ENCODE data around the gene PSMC3IP. TPM values are rescaled to one million over a fixed set of nuclear protein-coding genes. Genes with fewer than 3 reads are reported as not detected.

Gene PSMC3IP
- polyA plus RNA-seq, 1 donor (not counting 4 experiments of a cell fraction or from before 2014, with no cell fraction given): 7.7 TPM

DNA sequence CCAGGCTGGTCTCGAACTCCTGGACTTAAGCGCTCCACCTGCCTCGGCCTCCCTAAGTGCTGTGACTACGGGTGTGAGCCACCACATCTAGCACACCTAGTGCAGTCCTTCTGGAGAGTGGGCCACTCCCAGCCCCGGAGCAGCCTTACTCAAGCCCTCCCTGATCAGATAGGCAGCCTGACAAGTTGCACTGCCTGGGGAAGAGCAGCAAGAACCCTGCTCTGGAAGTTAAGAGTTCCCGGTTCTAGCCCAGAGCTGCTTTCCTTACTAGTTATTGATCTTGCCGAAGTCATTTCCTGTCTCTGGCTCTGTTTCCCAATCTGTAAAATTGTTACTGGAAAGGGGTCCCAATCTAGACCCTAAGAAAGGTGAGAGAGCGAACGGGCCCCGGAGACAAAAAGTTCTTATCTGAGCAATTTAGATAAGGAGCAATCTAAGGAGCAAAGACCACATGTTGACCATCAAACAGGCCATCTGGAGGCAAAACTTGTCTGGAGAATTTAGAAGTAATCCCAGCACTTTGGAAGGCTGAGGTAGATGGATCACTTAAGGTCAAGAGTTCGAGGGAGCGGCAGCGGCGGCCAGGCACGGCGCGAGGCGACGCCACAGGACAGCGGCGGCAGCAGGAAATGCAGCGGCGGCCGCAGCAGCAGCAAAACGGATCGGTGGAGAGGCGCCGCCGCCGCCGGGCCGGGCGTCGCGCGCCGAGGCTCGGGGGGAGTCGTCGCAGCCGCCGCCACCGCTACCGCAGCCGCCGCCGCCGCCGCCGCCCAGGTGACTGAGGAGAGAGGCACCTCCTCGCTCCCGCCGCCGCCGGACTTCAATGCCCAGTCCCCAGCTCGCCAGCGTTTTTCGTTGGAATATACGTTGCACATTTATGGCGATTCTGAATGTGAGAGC lies 45.8 kb downstream of the PSMC3IP start:
- Histone ChIP-seq H3K4me1 (ENCODE audit: control insufficient read depth, extremely low read depth, insufficient read depth, low read length) (peaks cover 30% of the 10 kb centered on the region), H4K20me1 (ENCODE audit: control insufficient read depth, extremely low read depth, insufficient read depth, low read length) (no peaks in the 10 kb centered on the region), H3K9me1 (ENCODE audit: control insufficient read depth, extremely low read depth, insufficient read depth, low read length) (no peaks in the 10 kb centered on the region), H3K27ac (ENCODE audit: control insufficient read depth, insufficient read depth, low read length) (no peak overlapping the region), H3K27me3 (ENCODE audit: control insufficient read depth, extremely low read depth, insufficient read depth, low read length) (no peaks in the 10 kb centered on the region), H3K4me3 (ENCODE audit: control insufficient read depth in 2 of 3, extremely low read depth in 1 of 3, insufficient read depth in 2 of 3, low read depth in 1 of 3, low read length in 3 of 3) (peak overlapping the region in 2 of 3 experiments; percentile 43 to 49), H3K4me2 (ENCODE audit: control insufficient read depth, extremely low read depth, insufficient read depth, low read depth, low read length) (peak overlapping the region; percentile 76), H3K9ac (ENCODE audit: control insufficient read depth, extremely low read depth, insufficient read depth, low read length) (peak overlapping the region; percentile 56), H3K79me2 (ENCODE audit: control insufficient read depth, insufficient read depth, low read length) (peaks cover under 1% of the 10 kb centered on the region), H3K9me3 (ENCODE audit: control insufficient read depth, low read depth, low read length) (no peaks in the 10 kb centered on the region), H2AFZ (ENCODE audit: control insufficient read depth, low read length) (peak overlapping the region; percentile 79), H3K36me3 (ENCODE audit: control insufficient read depth in 2 of 2, extremely low read depth in 1 of 2, insufficient read depth in 2 of 2, low read length in 2 of 2) (no peaks in the 10 kb centered on the region)
- DNase-seq (ENCODE audit: low read depth, low spot score): no peak
- FAIRE-seq: no peak
- dilution Hi-C loops (cut with MboI; ENCODE audit: extremely low pct_ligation_motif_present, low sequenced_read_pairs): no loop called here
- TF ChIP-seq EZH2 (IDR thresholded peaks at IDR 0.05; ENCODE audit: low read length) (no peak), CTCF (optimal IDR thresholded peaks at IDR 0.05 in 1 of 3, IDR thresholded peaks at IDR 0.05 in 1 of 3, conservative IDR thresholded peaks at IDR 0.05 in 1 of 3; ENCODE audit: extremely low read depth in 1 of 3, insufficient read depth in 2 of 3, low read length in 3 of 3) (peak; percentile 20 to 59 (median 44))

DNA sequence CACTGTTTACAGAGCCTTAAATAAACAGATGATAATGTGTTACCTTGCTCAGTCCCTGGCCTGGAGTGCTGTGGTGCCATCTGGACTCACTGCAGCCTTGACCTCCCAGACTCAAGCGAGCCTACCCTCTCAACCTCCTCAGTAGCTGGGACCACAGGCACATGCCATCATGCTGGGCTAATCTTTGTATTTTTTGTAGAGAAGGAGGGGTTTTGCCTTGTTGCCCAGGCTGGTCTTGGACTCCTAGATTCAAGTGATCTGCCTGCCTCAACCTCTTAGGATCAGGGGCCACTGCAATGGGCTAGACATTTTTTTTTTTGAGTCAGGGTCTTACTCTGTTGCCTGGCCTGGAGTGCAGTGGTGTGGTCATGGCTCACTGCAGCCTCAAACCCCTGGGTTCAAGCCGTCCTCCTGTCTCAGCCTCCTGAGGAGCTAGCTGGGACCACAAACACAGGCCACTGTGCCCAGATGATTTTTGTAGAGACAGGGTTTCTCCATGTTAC lies 46.5 kb downstream of the PSMC3IP start:
- peaks cover 31% of the 10 kb centered on the region for H3K4me1 ChIP-seq (ENCODE audit: control insufficient read depth, extremely low read depth, insufficient read depth, low read length)
- H3K9ac ChIP-seq (ENCODE audit: control insufficient read depth, extremely low read depth, insufficient read depth, low read length): no peak overlapping the region
- no peak overlapping the region for H2AFZ ChIP-seq (ENCODE audit: control insufficient read depth, low read length)
- H3K27me3 ChIP-seq (ENCODE audit: control insufficient read depth, extremely low read depth, insufficient read depth, low read length): no peaks in the 10 kb centered on the region
- no peaks in the 10 kb centered on the region for H3K9me1 ChIP-seq (ENCODE audit: control insufficient read depth, extremely low read depth, insufficient read depth, low read length)
- dilution Hi-C loops (cut with MboI; ENCODE audit: extremely low pct_ligation_motif_present, low sequenced_read_pairs): no loop called here
- FAIRE-seq: no peak
- H4K20me1 ChIP-seq (ENCODE audit: control insufficient read depth, extremely low read depth, insufficient read depth, low read length): no peaks in the 10 kb centered on the region
- no peaks in the 10 kb centered on the region for H3K36me3 ChIP-seq (ENCODE audit: control insufficient read depth in 2 of 2, extremely low read depth in 1 of 2, insufficient read depth in 2 of 2, low read length in 2 of 2)
- DNase-seq (ENCODE audit: low read depth, low spot score): no peak
- no peak overlapping the region for H3K27ac ChIP-seq (ENCODE audit: control insufficient read depth, insufficient read depth, low read length)
- H3K4me3 ChIP-seq (ENCODE audit: control insufficient read depth in 2 of 3, extremely low read depth in 1 of 3, insufficient read depth in 2 of 3, low read depth in 1 of 3, low read length in 3 of 3): no peak overlapping the region
- H3K4me2 ChIP-seq (ENCODE audit: control insufficient read depth, extremely low read depth, insufficient read depth, low read depth, low read length): no peak overlapping the region
- no peaks in the 10 kb centered on the region for H3K79me2 ChIP-seq (ENCODE audit: control insufficient read depth, insufficient read depth, low read length)
- no peak for TF ChIP-seq EZH2 (IDR thresholded peaks at IDR 0.05; ENCODE audit: low read length)
- TF ChIP-seq CTCF (optimal IDR thresholded peaks at IDR 0.05 in 1 of 3, IDR thresholded peaks at IDR 0.05 in 1 of 3, conservative IDR thresholded peaks at IDR 0.05 in 1 of 3; ENCODE audit: extremely low read depth in 1 of 3, insufficient read depth in 2 of 3, low read length in 3 of 3): no peak
- no peaks in the 10 kb centered on the region for H3K9me3 ChIP-seq (ENCODE audit: control insufficient read depth, low read depth, low read length)
